ENCODE results near the gene GIMAP2.

GRCh38 chr7:150715293-150715692 is 29.8 kb downstream of the GIMAP2 start:
- no peak for TF ChIP-seq POLR2AphosphoS5 (IDR thresholded peaks at IDR 0.05; ENCODE audit: low read depth, low read length)
- TF ChIP-seq FOSL1 (IDR thresholded peaks at IDR 0.05; ENCODE audit: low read depth) = no peak
- no peak for TF ChIP-seq EZH2 (IDR thresholded peaks at IDR 0.05)
- no peak for TF ChIP-seq ZBTB33 (IDR thresholded peaks at IDR 0.05; ENCODE audit: extremely low read depth, insufficient replicate concordance, low read length)
- no peak for TF ChIP-seq SIN3A (IDR thresholded peaks at IDR 0.05; ENCODE audit: low read depth)
- no peak for TF ChIP-seq SP1 (IDR thresholded peaks at IDR 0.05; ENCODE audit: low read depth)
- TF ChIP-seq POLR2A (IDR thresholded peaks at IDR 0.05; ENCODE audit: borderline replicate concordance, extremely low read depth, insufficient read depth, insufficient read length) = no peak
- TF ChIP-seq MAX (IDR thresholded peaks at IDR 0.05) = no peak
